ENCODE measurements around the gene VDR. TPM values are rescaled to one million over a fixed set of nuclear protein-coding genes. Genes with fewer than 3 reads are reported as not detected.

VDR gene
- total and polyA plus RNA-seq, 2 experiments from 2014 or later, result 23.9 to 30.5 TPM

DNA sequence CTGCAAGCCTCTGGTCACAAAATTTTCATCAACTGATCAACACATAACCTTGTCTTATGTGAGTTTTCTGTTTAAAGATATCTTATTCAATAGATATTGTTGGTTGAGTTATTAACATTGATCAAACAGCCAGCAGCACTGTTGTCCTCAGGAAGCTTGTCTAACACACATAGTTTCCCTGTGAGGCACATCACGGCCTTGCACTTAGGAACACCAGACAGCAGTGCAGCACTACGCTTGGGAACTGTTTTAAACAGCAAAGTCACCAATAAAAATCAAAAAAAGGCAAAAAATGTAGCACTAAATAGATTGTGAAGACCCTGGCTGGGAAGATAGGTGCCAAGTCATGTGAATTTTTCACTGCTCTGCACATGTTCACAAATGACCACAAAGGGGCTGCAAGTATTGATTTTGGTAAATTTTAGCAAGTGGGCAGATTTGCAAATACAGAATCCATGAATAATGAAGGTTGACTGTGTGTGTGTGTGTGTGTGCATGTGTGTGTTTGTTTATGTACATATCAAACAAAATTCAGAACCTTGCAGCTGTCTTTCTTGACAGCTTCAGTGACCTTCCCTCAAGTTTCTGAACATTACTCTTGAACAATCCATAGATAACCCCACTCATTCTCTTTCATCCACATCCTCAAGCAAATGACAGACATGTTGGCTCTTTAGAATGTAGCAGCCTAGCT lies 28.9 kb downstream of the VDR start:
- no peaks in the 10 kb centered on the region for H3K9me2 ChIP-seq (ENCODE audit: insufficient read depth)
- H3K4me2 ChIP-seq (ENCODE audit: unreplicated experiment), result no peak overlapping the region
- peaks cover 13% of the 10 kb centered on the region; the same call in 1 of the 2 replicates for H3K36me3 ChIP-seq (ENCODE audit: low read depth)
- no peak overlapping the region for H2AFZ ChIP-seq
- no peak overlapping the region for H3K9ac ChIP-seq
- no peak for DNase-seq
- in situ Hi-C loops (cut with MboI), result no loop called here
- WGBS, 2 experiments (ENCODE audit: low coverage in 1 of 2, low lambda C conversion rate in 2 of 2, missing lambda C conversion rate in 2 of 2), result 93 to 95% methylated on average over 2 of the region's 2 CpGs
- H3K4me1 ChIP-seq (ENCODE audit: insufficient read depth), result peaks cover 7% of the 10 kb centered on the region
- no peak overlapping the region for H3K4me3 ChIP-seq
- no peaks in the 10 kb centered on the region for H3K27me3 ChIP-seq (replicated peaks; ENCODE audit: insufficient read depth)
- no peaks in the 10 kb centered on the region for H3K9me3 ChIP-seq (ENCODE audit: low read depth)
- H3K27ac ChIP-seq, result no peak overlapping the region
- peaks cover under 1% of the 10 kb centered on the region; the same call in 1 of the 2 replicates for H3F3A ChIP-seq (ENCODE audit: insufficient read depth)
- H4K20me1 ChIP-seq (ENCODE audit: insufficient read depth), result 0 out of 2 replicates have a peak, but pooled peaks cover 4% of the 10 kb centered on the region
- 0 out of 2 replicates have a peak, but pooled peaks cover 13% of the 10 kb centered on the region for H3K79me2 ChIP-seq (ENCODE audit: insufficient read depth)
- TF ChIP-seq EZH2phosphoT487 (IDR thresholded peaks at IDR 0.05; ENCODE audit: insufficient read depth, low read depth) (no peak), EZH2 (IDR thresholded peaks at IDR 0.05; ENCODE audit: insufficient read depth, poor library complexity, severe bottlenecking) (no peak)

DNA sequence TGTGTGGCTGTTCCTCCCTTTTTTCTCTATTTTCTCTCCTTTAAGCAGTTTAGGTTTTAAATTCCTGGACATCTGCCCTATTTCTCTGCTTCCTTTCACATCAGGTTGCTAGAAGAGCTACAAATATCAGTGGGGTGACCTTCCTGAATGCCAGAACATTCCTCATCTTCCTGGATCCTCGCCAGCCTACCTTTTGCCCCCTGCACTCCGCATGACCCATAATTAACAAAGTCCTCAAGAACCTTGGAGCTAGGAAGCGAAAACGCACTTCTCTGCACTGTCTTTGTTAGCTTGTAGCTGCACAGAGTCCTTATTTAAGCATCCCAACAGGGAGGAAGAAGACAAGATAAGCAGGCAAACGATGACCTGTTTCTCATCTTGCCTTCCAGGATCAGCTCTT lies 30.5 kb downstream of the VDR start:
- Histone ChIP-seq H3K36me3 (ENCODE audit: low read depth) (peaks cover 13% of the 10 kb centered on the region; the same call in 1 of the 2 replicates), H4K20me1 (ENCODE audit: insufficient read depth) (0 out of 2 replicates have a peak, but pooled peaks cover 4% of the 10 kb centered on the region), H3K79me2 (ENCODE audit: insufficient read depth) (0 out of 2 replicates have a peak, but pooled peaks cover 1% of the 10 kb centered on the region), H3K9me2 (ENCODE audit: insufficient read depth) (no peaks in the 10 kb centered on the region), H3K27me3 (replicated peaks; ENCODE audit: insufficient read depth) (no peaks in the 10 kb centered on the region), H3K9me3 (ENCODE audit: low read depth) (no peaks in the 10 kb centered on the region), H3K9ac (no peak overlapping the region), H2AFZ (no peak overlapping the region), H3K4me1 (ENCODE audit: insufficient read depth) (peaks cover 17% of the 10 kb centered on the region; the same call in 1 of the 2 replicates), H3K27ac (no peak overlapping the region), H3F3A (ENCODE audit: insufficient read depth) (no peaks in the 10 kb centered on the region; the same call in 1 of the 2 replicates), H3K4me3 (no peak overlapping the region), H3K4me2 (ENCODE audit: unreplicated experiment) (no peak overlapping the region)
- no peak for DNase-seq
- 80 to 83% methylated on average over 5 of the region's 5 CpGs for WGBS, 2 experiments (ENCODE audit: low coverage in 1 of 2, low lambda C conversion rate in 2 of 2, missing lambda C conversion rate in 2 of 2)
- in situ Hi-C loops (cut with MboI), result no loop called here
- TF ChIP-seq EZH2 (IDR thresholded peaks at IDR 0.05; ENCODE audit: insufficient read depth, poor library complexity, severe bottlenecking), result no peak
- no peak for TF ChIP-seq EZH2phosphoT487 (IDR thresholded peaks at IDR 0.05; ENCODE audit: insufficient read depth, low read depth)

DNA sequence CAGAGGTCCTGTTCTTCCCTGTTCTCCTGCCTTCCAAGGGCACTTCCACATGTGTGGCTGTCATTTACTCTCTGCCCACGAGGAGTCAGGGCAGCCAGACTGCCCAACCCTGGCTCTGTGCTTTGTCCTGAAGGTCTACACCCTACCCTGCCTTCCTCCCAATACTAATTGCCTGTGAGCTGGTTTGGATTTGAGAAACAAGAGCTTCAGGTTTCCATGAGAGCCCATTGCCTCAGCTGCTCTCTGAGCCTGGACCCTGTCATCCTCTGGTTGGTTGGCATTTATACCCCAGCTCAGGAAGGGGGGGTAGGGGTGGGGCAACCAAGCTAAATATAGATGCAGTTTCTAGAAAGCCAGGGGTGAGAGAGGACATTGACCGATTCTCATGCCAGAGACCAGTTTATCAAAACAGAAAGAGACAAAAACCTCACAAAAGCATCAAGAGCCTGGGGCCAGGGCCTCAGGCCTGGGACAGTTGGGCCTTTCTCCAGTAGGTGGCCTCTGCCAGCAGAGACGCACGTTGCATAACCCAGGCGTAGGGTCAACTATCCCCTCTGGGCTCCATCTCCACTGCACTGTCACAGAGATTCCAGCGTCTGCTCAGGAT lies 34.5 kb downstream of the VDR start:
- TF ChIP-seq EZH2 (IDR thresholded peaks at IDR 0.05; ENCODE audit: insufficient read depth, poor library complexity, severe bottlenecking) (no peak), EZH2phosphoT487 (IDR thresholded peaks at IDR 0.05; ENCODE audit: insufficient read depth, low read depth) (no peak)
- peak; percentile 69 for DNase-seq
- Histone ChIP-seq H3K9me3 (ENCODE audit: low read depth) (no peaks in the 10 kb centered on the region), H3K4me2 (ENCODE audit: unreplicated experiment) (no peak overlapping the region), H3K27me3 (replicated peaks; ENCODE audit: insufficient read depth) (no peaks in the 10 kb centered on the region), H2AFZ (no peak overlapping the region), H3K36me3 (ENCODE audit: low read depth) (no peaks in the 10 kb centered on the region), H4K20me1 (ENCODE audit: insufficient read depth) (0 out of 2 replicates have a peak, but pooled peaks cover 4% of the 10 kb centered on the region), H3K27ac (no peak overlapping the region; the same call in 1 of the 2 replicates), H3K9ac (no peak overlapping the region), H3F3A (ENCODE audit: insufficient read depth) (peaks cover 4% of the 10 kb centered on the region; the same call in 1 of the 2 replicates), H3K4me1 (ENCODE audit: insufficient read depth) (peaks cover 23% of the 10 kb centered on the region), H3K4me3 (no peak overlapping the region), H3K79me2 (ENCODE audit: insufficient read depth) (0 out of 2 replicates have a peak, but pooled peaks cover 9% of the 10 kb centered on the region), H3K9me2 (ENCODE audit: insufficient read depth) (no peaks in the 10 kb centered on the region)
- 10 to 14% methylated on average over 6 of the region's 6 CpGs for WGBS, 2 experiments (ENCODE audit: low coverage in 1 of 2, low lambda C conversion rate in 2 of 2, missing lambda C conversion rate in 2 of 2)
- in situ Hi-C loops (cut with MboI), result no loop called here

DNA sequence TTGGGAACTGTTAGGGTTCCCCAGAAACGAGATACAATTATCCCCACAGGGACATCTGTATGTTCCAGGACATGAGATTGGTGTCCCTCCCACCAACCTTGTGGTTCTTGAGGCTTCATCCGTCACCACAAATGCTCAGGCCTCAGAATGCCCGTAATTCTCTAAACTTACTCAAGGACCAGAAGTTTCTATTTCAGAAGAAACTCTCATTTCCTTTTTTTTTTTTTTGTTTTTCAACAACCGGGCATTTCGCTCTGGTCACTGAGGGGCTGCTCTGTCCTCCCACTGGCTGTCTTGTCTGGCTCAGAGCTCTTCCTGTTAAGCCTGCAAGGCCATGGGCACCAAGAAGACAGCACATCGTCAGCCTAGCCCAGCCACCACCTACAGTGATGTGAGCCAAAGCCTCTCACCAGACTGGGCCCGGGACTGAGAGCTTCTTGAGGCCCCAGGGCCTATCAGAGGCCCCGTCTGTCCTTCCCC lies 36.2 kb downstream of the VDR start:
- no peaks in the 10 kb centered on the region for H3K9me2 ChIP-seq (ENCODE audit: insufficient read depth)
- H3K27ac ChIP-seq, result no peak overlapping the region
- peaks cover 23% of the 10 kb centered on the region for H3K4me1 ChIP-seq (ENCODE audit: insufficient read depth)
- no peaks in the 10 kb centered on the region for H3K9me3 ChIP-seq (ENCODE audit: low read depth)
- no peak overlapping the region for H2AFZ ChIP-seq
- H3F3A ChIP-seq (ENCODE audit: insufficient read depth), result peaks cover 4% of the 10 kb centered on the region; the same call in 1 of the 2 replicates
- H3K79me2 ChIP-seq (ENCODE audit: insufficient read depth), result 0 out of 2 replicates have a peak, but pooled peaks cover 9% of the 10 kb centered on the region
- DNase-seq, result no peak
- 74 to 78% methylated on average over 8 of the region's 8 CpGs for WGBS, 2 experiments (ENCODE audit: low coverage in 1 of 2, low lambda C conversion rate in 2 of 2, missing lambda C conversion rate in 2 of 2)
- no peaks in the 10 kb centered on the region for H3K36me3 ChIP-seq (ENCODE audit: low read depth)
- no peaks in the 10 kb centered on the region for H3K27me3 ChIP-seq (replicated peaks; ENCODE audit: insufficient read depth)
- H4K20me1 ChIP-seq (ENCODE audit: insufficient read depth), result no peaks in the 10 kb centered on the region
- no peak overlapping the region for H3K4me3 ChIP-seq
- in situ Hi-C loops (cut with MboI), result no loop called here
- H3K4me2 ChIP-seq (ENCODE audit: unreplicated experiment), result no peak overlapping the region
- TF ChIP-seq EZH2 (IDR thresholded peaks at IDR 0.05; ENCODE audit: insufficient read depth, poor library complexity, severe bottlenecking) (no peak), EZH2phosphoT487 (IDR thresholded peaks at IDR 0.05; ENCODE audit: insufficient read depth, low read depth) (no peak)
- H3K9ac ChIP-seq, result no peak overlapping the region

All from GM23248 (cell line).